SJCRH30 (cell line): ENCODE data around the gene SLC39A11. TPM values are rescaled to one million over a fixed set of nuclear protein-coding genes. Genes with fewer than 3 reads are reported as not detected.

Source experiments
- DNase-seq, 2 experiments: peaks; one replicate each; pipeline ENCODE4 v3.0.0-alpha.2; 2015 to 2020
- H3K27ac ChIP-seq: fragments of 250-450 bp; sonication (Bioruptor Pico); 2 replicates; pipeline ENCODE4 v1.5.1; 2020; ENCODE audit warnings: mild to moderate bottlenecking, moderate library complexity
- H3K27me3 ChIP-seq: fragments of 250-450 bp; sonication (Bioruptor Pico); 2 replicates; pipeline ENCODE4 v1.5.1; 2020; ENCODE audit warnings: mild to moderate bottlenecking, moderate library complexity
- H3K36me3 ChIP-seq: fragments of 250-450 bp; sonication (Bioruptor Pico); 2 replicates; pipeline ENCODE4 v1.5.1; 2020; ENCODE audit warnings: mild to moderate bottlenecking, moderate library complexity
- H3K4me1 ChIP-seq: fragments of 250-450 bp; sonication (Bioruptor Pico); 2 replicates; pipeline ENCODE4 v1.5.1; 2020; ENCODE audit warnings: mild to moderate bottlenecking, moderate library complexity
- H3K4me3 ChIP-seq: fragments of 250-450 bp; sonication (Bioruptor Pico); 2 replicates; pipeline ENCODE4 v1.5.1; 2020; ENCODE audit warnings: mild to moderate bottlenecking, moderate library complexity
- H3K9me3 ChIP-seq: fragments of 250-450 bp; sonication (Bioruptor Pico); replicated peaks from 2 replicates; pipeline ENCODE4 v1.5.1; 2020; ENCODE audit warnings: mild to moderate bottlenecking, moderate library complexity
- total RNA-seq: library from RNA; depleted of rRNA; stranded (reverse); fragments of >200 nt; shearing (Covaris generic); gene quantifications from 2 replicates; pipeline ENCODE4 v1.2.3, GENCODE V29; 2014

Gene SLC39A11
- total RNA-seq, 1 experiment from 2014 or later, result 9.3 TPM

- Histone ChIP-seq H3K27me3 (0 out of 2 replicates have a peak, but pooled peaks cover 4% of the 10 kb centered on the region), H3K36me3 (no peaks in the 10 kb centered on the region)
- no peak for DNase-seq
Measured at GRCh38 chr17:72759301-72759700, 333.2 kb downstream of the SLC39A11 start.

GRCh38 chr17:72756256-72756655 is 336.2 kb downstream of the SLC39A11 start:
- Histone ChIP-seq H3K27me3 (0 out of 2 replicates have a peak, but pooled peaks cover 4% of the 10 kb centered on the region), H3K4me3 (no peak overlapping the region), H3K4me1 (no peaks in the 10 kb centered on the region), H3K9me3 (0 out of 2 replicates have a peak, but pooled peaks cover 3% of the 10 kb centered on the region), H3K36me3 (no peaks in the 10 kb centered on the region), H3K27ac (no peak overlapping the region)
- DNase-seq, result no peak

More at GRCh38 chr17:72759301-72759700, 333.2 kb downstream of the SLC39A11 start:
- Histone ChIP-seq H3K4me1 (no peaks in the 10 kb centered on the region), H3K4me3 (no peak overlapping the region), H3K9me3 (0 out of 2 replicates have a peak, but pooled peaks cover 3% of the 10 kb centered on the region), H3K27ac (no peak overlapping the region)

GRCh38 chr17:72754513-72754912 is 338.0 kb downstream of the SLC39A11 start:
- no peaks in the 10 kb centered on the region for H3K36me3 ChIP-seq
- DNase-seq, result no peak

GRCh38 chr17:72751746-72752145 is 340.7 kb downstream of the SLC39A11 start:
- DNase-seq, result no peak
- Histone ChIP-seq H3K9me3 (0 out of 2 replicates have a peak, but pooled peaks cover 3% of the 10 kb centered on the region), H3K36me3 (no peaks in the 10 kb centered on the region), H3K27ac (no peak overlapping the region), H3K27me3 (peaks cover 5% of the 10 kb centered on the region; the same call in 1 of the 2 replicates), H3K4me3 (no peak overlapping the region), H3K4me1 (no peaks in the 10 kb centered on the region)

More at GRCh38 chr17:72754513-72754912, 338.0 kb downstream of the SLC39A11 start:
- Histone ChIP-seq H3K9me3 (0 out of 2 replicates have a peak, but pooled peaks cover 3% of the 10 kb centered on the region), H3K4me3 (no peak overlapping the region), H3K4me1 (no peaks in the 10 kb centered on the region), H3K27ac (no peak overlapping the region), H3K27me3 (0 out of 2 replicates have a peak, but pooled peaks cover 2% of the 10 kb centered on the region)

- H3K36me3 ChIP-seq, result no peaks in the 10 kb centered on the region
- H3K27me3 ChIP-seq, result peaks cover 5% of the 10 kb centered on the region; the same call in 1 of the 2 replicates
- no peak for DNase-seq
- H3K4me1 ChIP-seq, result no peaks in the 10 kb centered on the region
- H3K27ac ChIP-seq, result no peak overlapping the region
- H3K9me3 ChIP-seq, result no peaks in the 10 kb centered on the region
- H3K4me3 ChIP-seq, result no peak overlapping the region
Measured at GRCh38 chr17:72749119-72749572, 343.3 kb downstream of the SLC39A11 start.

GRCh38 chr17:72747501-72747900 is 345.0 kb downstream of the SLC39A11 start:
- Histone ChIP-seq H3K9me3 (no peaks in the 10 kb centered on the region), H3K27ac (no peak overlapping the region), H3K4me1 (no peaks in the 10 kb centered on the region), H3K27me3 (peaks cover 5% of the 10 kb centered on the region), H3K36me3 (no peaks in the 10 kb centered on the region), H3K4me3 (no peak overlapping the region)
- no peak for DNase-seq

GRCh38 chr17:72745241-72745640 is 347.2 kb downstream of the SLC39A11 start:
- H3K27ac ChIP-seq, result no peak overlapping the region
- H3K9me3 ChIP-seq, result no peaks in the 10 kb centered on the region
- H3K4me3 ChIP-seq, result no peak overlapping the region
- no peaks in the 10 kb centered on the region for H3K4me1 ChIP-seq
- H3K27me3 ChIP-seq, result peaks cover 14% of the 10 kb centered on the region
- no peaks in the 10 kb centered on the region for H3K36me3 ChIP-seq
- DNase-seq, result no peak

- H3K4me1 ChIP-seq, result no peaks in the 10 kb centered on the region
- H3K9me3 ChIP-seq, result no peaks in the 10 kb centered on the region
- H3K27ac ChIP-seq, result no peak overlapping the region
- H3K36me3 ChIP-seq, result no peaks in the 10 kb centered on the region
- H3K27me3 ChIP-seq, result peaks cover 14% of the 10 kb centered on the region
- no peak for DNase-seq
- H3K4me3 ChIP-seq, result no peak overlapping the region
Measured at GRCh38 chr17:72743037-72743467, 349.4 kb downstream of the SLC39A11 start.

GRCh38 chr17:72737151-72737690 is 355.3 kb downstream of the SLC39A11 start:
- Histone ChIP-seq H3K4me1 (no peaks in the 10 kb centered on the region), H3K27ac (no peak overlapping the region), H3K36me3 (no peaks in the 10 kb centered on the region), H3K4me3 (no peak overlapping the region), H3K27me3 (peaks cover 8% of the 10 kb centered on the region), H3K9me3 (no peaks in the 10 kb centered on the region)
- no peak for DNase-seq

GRCh38 chr17:72735592-72735991 is 356.9 kb downstream of the SLC39A11 start:
- Histone ChIP-seq H3K27me3 (no peaks in the 10 kb centered on the region), H3K4me3 (no peak overlapping the region), H3K27ac (no peak overlapping the region), H3K4me1 (no peaks in the 10 kb centered on the region), H3K9me3 (no peaks in the 10 kb centered on the region), H3K36me3 (no peaks in the 10 kb centered on the region)
- DNase-seq, result no peak

- H3K4me1 ChIP-seq, result no peaks in the 10 kb centered on the region
- no peak overlapping the region for H3K27ac ChIP-seq
- no peaks in the 10 kb centered on the region for H3K9me3 ChIP-seq
- no peaks in the 10 kb centered on the region for H3K27me3 ChIP-seq
- H3K36me3 ChIP-seq, result no peaks in the 10 kb centered on the region
- no peak for DNase-seq
- H3K4me3 ChIP-seq, result no peak overlapping the region
Measured at GRCh38 chr17:72735048-72735447, 357.4 kb downstream of the SLC39A11 start.

GRCh38 chr17:72734613-72735012 is 357.9 kb downstream of the SLC39A11 start:
- no peak overlapping the region for H3K27ac ChIP-seq
- DNase-seq, result no peak
- no peaks in the 10 kb centered on the region for H3K27me3 ChIP-seq
- no peaks in the 10 kb centered on the region for H3K4me1 ChIP-seq
- no peaks in the 10 kb centered on the region for H3K9me3 ChIP-seq
- H3K36me3 ChIP-seq, result no peaks in the 10 kb centered on the region
- no peak overlapping the region for H3K4me3 ChIP-seq

GRCh38 chr17:72733619-72734282 is 358.7 kb downstream of the SLC39A11 start:
- Histone ChIP-seq H3K27me3 (no peaks in the 10 kb centered on the region), H3K4me3 (no peak overlapping the region), H3K36me3 (no peaks in the 10 kb centered on the region), H3K9me3 (no peaks in the 10 kb centered on the region), H3K4me1 (no peaks in the 10 kb centered on the region), H3K27ac (no peak overlapping the region)
- no peak for DNase-seq

- Histone ChIP-seq H3K27ac (no peak overlapping the region), H3K27me3 (no peaks in the 10 kb centered on the region), H3K9me3 (no peaks in the 10 kb centered on the region), H3K4me1 (no peaks in the 10 kb centered on the region), H3K4me3 (no peak overlapping the region), H3K36me3 (no peaks in the 10 kb centered on the region)
- DNase-seq, result no peak
Measured at GRCh38 chr17:72732893-72733618, 359.4 kb downstream of the SLC39A11 start.

GRCh38 chr17:72730077-72730476 is 362.4 kb downstream of the SLC39A11 start:
- no peaks in the 10 kb centered on the region for H3K9me3 ChIP-seq
- no peak overlapping the region for H3K27ac ChIP-seq
- H3K36me3 ChIP-seq, result no peaks in the 10 kb centered on the region
- no peaks in the 10 kb centered on the region for H3K4me1 ChIP-seq
- H3K4me3 ChIP-seq, result no peak overlapping the region
- no peak for DNase-seq
- no peaks in the 10 kb centered on the region for H3K27me3 ChIP-seq
